ENCODE measurements around the gene MGAT4B. TPM values are rescaled to one million over a fixed set of nuclear protein-coding genes. Genes with fewer than 3 reads are reported as not detected.

Gene MGAT4B
- total RNA-seq, 4 donors from 2014 or later, result 42.5 to 58.5 (median 47.2) TPM

GRCh38 chr5:179777909-179778308 is 28.8 kb downstream of the MGAT4B start:
- 60 to 85% methylated on average over 1 to 5 of the region's 9 CpGs for WGBS, 2 donors (ENCODE audit: low coverage in 1 of 2)
- Histone ChIP-seq H3K9me3 (no peaks in the 10 kb centered on the region), H3K4me3 (no peak overlapping the region), H3K4me1 (no peaks in the 10 kb centered on the region), H3K27me3 (no peaks in the 10 kb centered on the region), H3K36me3 (peaks cover 0 to 74% of the 10 kb centered on the region in 2 donors), H3K27ac (no peak overlapping the region)
- no peak for ATAC-seq
- TF ChIP-seq POLR2AphosphoS5 (IDR thresholded peaks at IDR 0.05), result no peak
- no peak for TF ChIP-seq POLR2A (IDR thresholded peaks at IDR 0.05)
- no peak for TF ChIP-seq CTCF (IDR thresholded peaks at IDR 0.05)

- Histone ChIP-seq H3K4me3 (no peak overlapping the region), H3K27ac (no peak overlapping the region), H3K9me3 (no peaks in the 10 kb centered on the region), H3K4me1 (no peaks in the 10 kb centered on the region), H3K36me3 (peaks cover 0 to 79% of the 10 kb centered on the region in 2 donors), H3K27me3 (no peaks in the 10 kb centered on the region)
- no peak for ATAC-seq
- TF ChIP-seq CTCF (IDR thresholded peaks at IDR 0.05) (no peak), EP300 (IDR thresholded peaks at IDR 0.05) (no peak), POLR2AphosphoS5 (IDR thresholded peaks at IDR 0.05) (no peak), POLR2A (IDR thresholded peaks at IDR 0.05) (no peak)
- WGBS, 2 donors (ENCODE audit: low coverage in 1 of 2), result 67 to 100% methylated on average over 1 of the region's 10 CpGs
These were observed 29.2 kb downstream of the MGAT4B start for GRCh38 chr5:179777456-179777855.

- Histone ChIP-seq H3K4me3 (no peak overlapping the region), H3K27me3 (no peaks in the 10 kb centered on the region), H3K9me3 (no peaks in the 10 kb centered on the region), H3K36me3 (peaks cover 0 to 88% of the 10 kb centered on the region in 2 donors), H3K27ac (no peak overlapping the region), H3K4me1 (no peaks in the 10 kb centered on the region)
- TF ChIP-seq CTCF (IDR thresholded peaks at IDR 0.05), result no peak
- TF ChIP-seq POLR2AphosphoS5 (IDR thresholded peaks at IDR 0.05), result no peak
- TF ChIP-seq EP300 (IDR thresholded peaks at IDR 0.05), result no peak
- no peak for TF ChIP-seq POLR2A (IDR thresholded peaks at IDR 0.05)
- 88 to 100% methylated on average over 2 to 3 of the region's 11 CpGs for WGBS, 2 donors (ENCODE audit: low coverage in 1 of 2)
- no peak for ATAC-seq
These were observed 30.2 kb downstream of the MGAT4B start for GRCh38 chr5:179776411-179776938.

- Histone ChIP-seq H3K9me3 (no peaks in the 10 kb centered on the region), H3K27me3 (no peaks in the 10 kb centered on the region), H3K4me3 (no peak overlapping the region), H3K4me1 (peaks cover 0 to 2% (median 0%) of the 10 kb centered on the region in 3 donors), H3K36me3 (peaks cover 0 to 95% of the 10 kb centered on the region in 2 donors), H3K27ac (no peak overlapping the region)
- 98% methylated on average over 8 of the region's 12 CpGs; no CpG with 5 or more reads in 1 of the 2 donors for WGBS, 2 donors (ENCODE audit: low coverage in 1 of 2)
- TF ChIP-seq CTCF (IDR thresholded peaks at IDR 0.05) (no peak), EP300 (IDR thresholded peaks at IDR 0.05) (no peak), POLR2AphosphoS5 (IDR thresholded peaks at IDR 0.05) (no peak), POLR2A (IDR thresholded peaks at IDR 0.05) (no peak)
- no peak for ATAC-seq
These were observed 32.2 kb downstream of the MGAT4B start for GRCh38 chr5:179774442-179774841.

GRCh38 chr5:179773686-179774040 is 33.0 kb downstream of the MGAT4B start:
- ATAC-seq, result no peak
- TF ChIP-seq CTCF (IDR thresholded peaks at IDR 0.05), result no peak
- Histone ChIP-seq H3K4me3 (no peak overlapping the region), H3K36me3 (peaks cover 0 to 95% of the 10 kb centered on the region in 2 donors), H3K4me1 (peaks cover 0 to 10% (median 0%) of the 10 kb centered on the region in 3 donors), H3K27ac (no peak overlapping the region), H3K27me3 (no peaks in the 10 kb centered on the region), H3K9me3 (no peaks in the 10 kb centered on the region)
- WGBS, 2 donors (ENCODE audit: low coverage in 1 of 2), result 95% methylated on average over 8 of the region's 9 CpGs; no CpG with 5 or more reads in 1 of the 2 donors
